Neural progenitor cell (in vitro differentiated cells): ENCODE data around the gene DMPK.

Experiments
- EZH2 ChIP-seq: fragments of 200-600 bp; sonication (generic); IDR thresholded peaks from 2 replicates; pipeline ENCODE4 v1.6.1; 2017; ENCODE audit warnings: antibody characterized with exemption, mild to moderate bottlenecking, moderate library complexity
- EZH2phosphoT487 ChIP-seq: fragments of 200-600 bp; sonication (generic); IDR thresholded peaks from 2 replicates; pipeline ENCODE4 v1.6.1; 2017; ENCODE audit warnings: antibody characterized with exemption
- TF ChIP-seq, protein P1 (sequence below): fragments of 200-600 bp; sonication (generic); IDR thresholded peaks from 2 replicates; pipeline ENCODE4 v1.5.1; 2017; ENCODE audit warnings: antibody characterized with exemption, mild to moderate bottlenecking

DNA sequence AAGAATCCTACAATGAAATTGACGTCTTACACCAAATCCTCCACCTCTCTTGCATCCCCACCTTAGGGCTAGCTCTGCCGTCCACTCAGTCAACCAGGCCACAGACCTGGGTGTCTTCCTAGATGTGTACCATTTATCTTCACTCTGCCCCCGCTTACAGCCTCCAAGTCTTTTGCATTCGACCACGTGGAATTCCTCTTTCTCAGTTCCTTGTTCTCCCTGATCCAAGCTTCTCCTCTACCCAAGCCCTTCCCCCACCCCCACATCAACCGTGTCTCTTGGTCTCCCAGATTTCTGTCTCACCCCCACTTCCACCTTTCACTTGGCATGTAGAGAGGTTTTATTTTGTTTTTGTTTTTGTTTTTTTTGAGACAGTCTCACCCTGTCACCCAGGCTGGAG, 11.6 kb upstream of the DMPK start:
- TF ChIP-seq, protein P1, sequence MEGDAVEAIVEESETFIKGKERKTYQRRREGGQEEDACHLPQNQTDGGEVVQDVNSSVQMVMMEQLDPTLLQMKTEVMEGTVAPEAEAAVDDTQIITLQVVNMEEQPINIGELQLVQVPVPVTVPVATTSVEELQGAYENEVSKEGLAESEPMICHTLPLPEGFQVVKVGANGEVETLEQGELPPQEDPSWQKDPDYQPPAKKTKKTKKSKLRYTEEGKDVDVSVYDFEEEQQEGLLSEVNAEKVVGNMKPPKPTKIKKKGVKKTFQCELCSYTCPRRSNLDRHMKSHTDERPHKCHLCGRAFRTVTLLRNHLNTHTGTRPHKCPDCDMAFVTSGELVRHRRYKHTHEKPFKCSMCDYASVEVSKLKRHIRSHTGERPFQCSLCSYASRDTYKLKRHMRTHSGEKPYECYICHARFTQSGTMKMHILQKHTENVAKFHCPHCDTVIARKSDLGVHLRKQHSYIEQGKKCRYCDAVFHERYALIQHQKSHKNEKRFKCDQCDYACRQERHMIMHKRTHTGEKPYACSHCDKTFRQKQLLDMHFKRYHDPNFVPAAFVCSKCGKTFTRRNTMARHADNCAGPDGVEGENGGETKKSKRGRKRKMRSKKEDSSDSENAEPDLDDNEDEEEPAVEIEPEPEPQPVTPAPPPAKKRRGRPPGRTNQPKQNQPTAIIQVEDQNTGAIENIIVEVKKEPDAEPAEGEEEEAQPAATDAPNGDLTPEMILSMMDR = no peak
- no peak for TF ChIP-seq EZH2
- TF ChIP-seq EZH2phosphoT487 = no peak
